ENCODE results near the gene TGM4. TPM values are rescaled to one million over a fixed set of nuclear protein-coding genes. Genes with fewer than 3 reads are reported as not detected.

TGM4 gene
- total and polyA plus RNA-seq, 2 donors (not counting 1 experiment from before 2014, with no cell fraction given): not detected

DNA sequence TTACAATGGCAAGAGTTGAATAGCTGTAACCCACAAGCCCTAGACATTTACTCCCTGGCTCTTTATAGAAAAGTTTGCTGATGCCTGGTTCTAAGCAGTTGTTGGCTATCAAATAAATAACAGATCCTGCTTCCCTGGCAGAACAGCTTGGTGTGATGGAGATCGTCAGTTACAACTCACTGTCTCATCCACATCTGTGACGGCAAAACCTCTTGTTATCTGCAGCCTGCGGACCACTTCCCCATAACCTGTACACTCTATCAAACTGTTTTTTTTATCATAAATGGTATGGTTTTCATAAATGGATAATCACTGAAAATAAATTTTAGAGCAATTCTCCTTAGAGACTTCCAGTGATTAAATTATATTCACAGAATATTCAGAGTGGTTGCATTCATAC, 87.5 kb downstream of the TGM4 start:
- Histone ChIP-seq H3K4me2 (replicated peaks; ENCODE audit: low read depth, low read length, poor library complexity, severe bottlenecking) (no peak overlapping the region), H4K20me1 (ENCODE audit: control insufficient read depth, insufficient read depth, low read length, poor library complexity, severe bottlenecking) (peaks cover 55% of the 10 kb centered on the region), H3K27me3 (replicated peaks in 1 of 4; ENCODE audit: control extremely low read depth in 1 of 4, control insufficient read depth in 3 of 4, insufficient read depth in 4 of 4, low read length in 3 of 4) (no peaks in the 10 kb centered on the region), H3K79me2 (ENCODE audit: control insufficient read depth, insufficient read depth, low read length) (peaks cover 91% of the 10 kb centered on the region), H3K4me1 (ENCODE audit: control insufficient read depth in 2 of 2, insufficient read depth in 2 of 2, low read length in 2 of 2) (peaks cover 5 to 8% of the 10 kb centered on the region in 2 donors), H2AFZ (ENCODE audit: insufficient read depth, low read depth, low read length, poor library complexity, severe bottlenecking) (no peak overlapping the region), H3K27ac (ENCODE audit: low read length in 2 of 2) (no peak overlapping the region), H3K36me3 (replicated peaks in 1 of 2; ENCODE audit: control extremely low read depth in 1 of 2, control insufficient read depth in 1 of 2, extremely low read depth in 1 of 2, insufficient read depth in 2 of 2, low read length in 1 of 2) (peaks cover 0 to 16% of the 10 kb centered on the region in 2 experiments), H3K9me3 (ENCODE audit: control extremely low read depth in 1 of 3, control insufficient read depth in 2 of 3, insufficient read depth in 1 of 3, low read length in 2 of 3) (no peaks in the 10 kb centered on the region), H3K4me3 (ENCODE audit: control extremely low read depth in 1 of 5, extremely low read depth in 1 of 5, insufficient read depth in 1 of 5, low read depth in 2 of 5, low read length in 4 of 5) (no peak overlapping the region), H3K9ac (ENCODE audit: low read length) (no peak overlapping the region)
- no peak overlapping the region for H3K4me3 Mint-ChIP-seq
- CTCF ChIA-PET: interaction anchor here (0.9 kb wide), 2 partner anchors 13 to 74 kb away, joined by 3 read pairs; no protein-coding TSS in a partner anchor
- no peaks in the 10 kb centered on the region for H3K9me3 Mint-ChIP-seq (ENCODE audit: insufficient read depth)
- POLR2A ChIA-PET: no interaction called here
- H3K27me3 Mint-ChIP-seq: no peaks in the 10 kb centered on the region
- H3K27ac Mint-ChIP-seq: no peak overlapping the region
- TF ChIP-seq EZH2 (IDR thresholded peaks at IDR 0.05; ENCODE audit: borderline replicate concordance, insufficient read depth, low read depth, low read length, poor library complexity, severe bottlenecking): no peak
- TF ChIP-seq, protein P1, sequence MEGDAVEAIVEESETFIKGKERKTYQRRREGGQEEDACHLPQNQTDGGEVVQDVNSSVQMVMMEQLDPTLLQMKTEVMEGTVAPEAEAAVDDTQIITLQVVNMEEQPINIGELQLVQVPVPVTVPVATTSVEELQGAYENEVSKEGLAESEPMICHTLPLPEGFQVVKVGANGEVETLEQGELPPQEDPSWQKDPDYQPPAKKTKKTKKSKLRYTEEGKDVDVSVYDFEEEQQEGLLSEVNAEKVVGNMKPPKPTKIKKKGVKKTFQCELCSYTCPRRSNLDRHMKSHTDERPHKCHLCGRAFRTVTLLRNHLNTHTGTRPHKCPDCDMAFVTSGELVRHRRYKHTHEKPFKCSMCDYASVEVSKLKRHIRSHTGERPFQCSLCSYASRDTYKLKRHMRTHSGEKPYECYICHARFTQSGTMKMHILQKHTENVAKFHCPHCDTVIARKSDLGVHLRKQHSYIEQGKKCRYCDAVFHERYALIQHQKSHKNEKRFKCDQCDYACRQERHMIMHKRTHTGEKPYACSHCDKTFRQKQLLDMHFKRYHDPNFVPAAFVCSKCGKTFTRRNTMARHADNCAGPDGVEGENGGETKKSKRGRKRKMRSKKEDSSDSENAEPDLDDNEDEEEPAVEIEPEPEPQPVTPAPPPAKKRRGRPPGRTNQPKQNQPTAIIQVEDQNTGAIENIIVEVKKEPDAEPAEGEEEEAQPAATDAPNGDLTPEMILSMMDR (IDR thresholded peaks at IDR 0.05): no peak
- no CpG with 5 or more reads among the region's 3 CpGs for WGBS (ENCODE audit: insufficient coverage)
- no peak for DNase-seq
- no peak for ATAC-seq (ENCODE audit: low read depth)
- H3K4me1 Mint-ChIP-seq: peaks cover 28% of the 10 kb centered on the region
- intact Hi-C loops (cut with micrococcal nuclease): no loop called here

DNA sequence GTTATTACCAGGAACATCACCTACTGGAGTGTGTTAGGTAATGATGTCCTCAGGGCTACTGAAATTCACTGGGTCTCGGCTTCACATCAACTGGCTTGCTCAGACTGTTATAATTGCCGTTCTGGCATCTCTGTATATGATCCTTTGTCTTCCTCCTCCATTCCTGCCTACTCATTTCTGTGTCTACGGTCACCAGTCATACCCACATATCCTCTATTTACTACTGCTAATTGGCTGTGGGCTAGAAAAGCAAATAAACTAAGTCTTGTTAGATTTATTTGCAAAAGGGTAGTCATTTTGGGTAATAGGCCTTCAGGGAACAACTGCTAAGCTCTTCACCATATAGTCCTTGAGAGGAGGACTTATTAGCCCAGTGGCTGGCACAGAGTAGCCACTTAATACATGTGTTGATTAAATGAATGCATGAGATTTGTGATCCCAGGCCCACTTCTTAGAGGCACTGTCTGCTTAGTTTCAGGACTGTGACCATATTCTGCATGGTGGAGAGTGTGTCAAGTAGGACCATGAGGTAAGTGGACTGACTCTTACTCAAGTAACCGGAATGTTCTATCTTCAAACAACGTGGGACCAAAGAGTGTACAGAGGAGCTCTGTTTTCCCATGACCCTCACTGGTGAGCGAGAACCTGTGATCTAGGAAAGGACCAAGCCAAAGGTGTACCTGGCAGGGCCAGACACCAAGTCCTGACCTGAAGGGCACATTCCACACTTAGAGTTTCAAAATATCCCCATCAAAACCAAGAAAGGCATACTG, 88.4 kb downstream of the TGM4 start:
- ChIA-PET POLR2A (no interaction called here), CTCF (no interaction called here)
- H3K27me3 Mint-ChIP-seq: no peaks in the 10 kb centered on the region
- H3K79me2 ChIP-seq (ENCODE audit: control insufficient read depth, insufficient read depth, low read length): peaks cover 92% of the 10 kb centered on the region
- H3K27me3 ChIP-seq (replicated peaks in 1 of 4; ENCODE audit: control extremely low read depth in 1 of 4, control insufficient read depth in 3 of 4, insufficient read depth in 4 of 4, low read length in 3 of 4): no peaks in the 10 kb centered on the region
- peaks cover 55% of the 10 kb centered on the region for H4K20me1 ChIP-seq (ENCODE audit: control insufficient read depth, insufficient read depth, low read length, poor library complexity, severe bottlenecking)
- no peak overlapping the region for H2AFZ ChIP-seq (ENCODE audit: insufficient read depth, low read depth, low read length, poor library complexity, severe bottlenecking)
- no peak overlapping the region for H3K4me2 ChIP-seq (replicated peaks; ENCODE audit: low read depth, low read length, poor library complexity, severe bottlenecking)
- TF ChIP-seq EZH2 (IDR thresholded peaks at IDR 0.05; ENCODE audit: borderline replicate concordance, insufficient read depth, low read depth, low read length, poor library complexity, severe bottlenecking): no peak
- TF ChIP-seq, protein P1 (IDR thresholded peaks at IDR 0.05): no peak
- no peak overlapping the region for H3K4me3 Mint-ChIP-seq
- DNase-seq (no peak), ATAC-seq (ENCODE audit: low read depth) (no peak)
- no peak overlapping the region for H3K4me3 ChIP-seq (ENCODE audit: control extremely low read depth in 1 of 5, extremely low read depth in 1 of 5, insufficient read depth in 1 of 5, low read depth in 2 of 5, low read length in 4 of 5)
- 97% methylated on average over 5 of the region's 6 CpGs for WGBS (ENCODE audit: insufficient coverage)
- no peaks in the 10 kb centered on the region for H3K9me3 ChIP-seq (ENCODE audit: control extremely low read depth in 1 of 3, control insufficient read depth in 2 of 3, insufficient read depth in 1 of 3, low read length in 2 of 3)
- intact Hi-C loops (cut with micrococcal nuclease): no loop called here
- H3K27ac Mint-ChIP-seq: no peak overlapping the region
- H3K27ac ChIP-seq (ENCODE audit: low read length in 2 of 2): no peak overlapping the region
- H3K4me1 ChIP-seq (ENCODE audit: control insufficient read depth in 2 of 2, insufficient read depth in 2 of 2, low read length in 2 of 2): peaks cover 8 to 15% of the 10 kb centered on the region in 2 donors
- H3K4me1 Mint-ChIP-seq: peaks cover 27% of the 10 kb centered on the region
- no peaks in the 10 kb centered on the region for H3K9me3 Mint-ChIP-seq (ENCODE audit: insufficient read depth)
- H3K9ac ChIP-seq (ENCODE audit: low read length): no peak overlapping the region
- peaks cover 0 to 16% of the 10 kb centered on the region in 2 experiments for H3K36me3 ChIP-seq (replicated peaks in 1 of 2; ENCODE audit: control extremely low read depth in 1 of 2, control insufficient read depth in 1 of 2, extremely low read depth in 1 of 2, insufficient read depth in 2 of 2, low read length in 1 of 2)
